Stomach (tissue), 4 donors: ENCODE data around the gene NUP98.

Experiments used
- POLR2A ChIP-seq, 4 donors: fragments of 450-650 bp; IDR thresholded peaks; one replicate each; pipeline ENCODE4 v1.6.1; 2016; ENCODE audit warnings: antibody characterized with exemption in 4 of 4, control low read depth in 2 of 4, mild to moderate bottlenecking in 1 of 4, moderate library complexity in 1 of 4
- POLR2AphosphoS5 ChIP-seq, 3 donors: sonication (generic); formaldehyde crosslinking; IDR thresholded peaks; one replicate each; pipeline ENCODE4 v1.6.1; 2016; ENCODE audit warnings: antibody characterized with exemption in 3 of 3
- TF ChIP-seq, protein P1 (sequence below), 7 experiments: fragments of 450-650 bp in 4 of 7; fragments of 200-600 bp in 3 of 7; sonication (generic) in 3 of 7; IDR thresholded peaks; one replicate each; pipeline ENCODE4 v1.5.1; 2016 to 2019; ENCODE audit warnings: antibody characterized with exemption in 7 of 7, control low read depth in 2 of 7, mild to moderate bottlenecking in 1 of 7

DNA sequence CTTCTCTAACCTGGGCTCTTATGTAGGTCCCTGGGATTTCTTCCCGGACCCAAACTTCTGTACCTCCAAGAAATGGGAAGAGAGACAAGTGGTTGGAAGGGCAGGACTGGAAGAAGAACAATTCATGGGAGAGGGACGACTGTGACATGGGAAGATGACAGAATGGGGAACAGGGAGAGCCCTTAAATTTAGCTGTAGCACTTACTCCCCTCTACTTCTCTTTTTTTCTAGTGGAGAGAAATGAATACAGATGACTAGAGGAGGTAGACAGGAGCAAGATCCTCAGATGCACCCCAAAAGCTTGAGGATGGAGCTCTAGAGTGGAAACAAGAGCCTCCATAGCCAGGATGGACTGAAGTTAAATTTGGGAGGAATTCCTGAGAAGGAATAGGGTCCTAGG is 41.1 kb upstream of the NUP98 start:
- TF ChIP-seq, protein P1, sequence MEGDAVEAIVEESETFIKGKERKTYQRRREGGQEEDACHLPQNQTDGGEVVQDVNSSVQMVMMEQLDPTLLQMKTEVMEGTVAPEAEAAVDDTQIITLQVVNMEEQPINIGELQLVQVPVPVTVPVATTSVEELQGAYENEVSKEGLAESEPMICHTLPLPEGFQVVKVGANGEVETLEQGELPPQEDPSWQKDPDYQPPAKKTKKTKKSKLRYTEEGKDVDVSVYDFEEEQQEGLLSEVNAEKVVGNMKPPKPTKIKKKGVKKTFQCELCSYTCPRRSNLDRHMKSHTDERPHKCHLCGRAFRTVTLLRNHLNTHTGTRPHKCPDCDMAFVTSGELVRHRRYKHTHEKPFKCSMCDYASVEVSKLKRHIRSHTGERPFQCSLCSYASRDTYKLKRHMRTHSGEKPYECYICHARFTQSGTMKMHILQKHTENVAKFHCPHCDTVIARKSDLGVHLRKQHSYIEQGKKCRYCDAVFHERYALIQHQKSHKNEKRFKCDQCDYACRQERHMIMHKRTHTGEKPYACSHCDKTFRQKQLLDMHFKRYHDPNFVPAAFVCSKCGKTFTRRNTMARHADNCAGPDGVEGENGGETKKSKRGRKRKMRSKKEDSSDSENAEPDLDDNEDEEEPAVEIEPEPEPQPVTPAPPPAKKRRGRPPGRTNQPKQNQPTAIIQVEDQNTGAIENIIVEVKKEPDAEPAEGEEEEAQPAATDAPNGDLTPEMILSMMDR (IDR thresholded peaks at IDR 0.05), result no peak
- TF ChIP-seq POLR2A (IDR thresholded peaks at IDR 0.05) (no peak), POLR2AphosphoS5 (IDR thresholded peaks at IDR 0.05) (no peak)
